VCaP (cell line): ENCODE data around the gene NUBP2.
A peak's percentile ranks its signal among the peaks of the same experiment; 100 is the strongest.

Source experiments
- H3K27ac ChIP-seq: fragments of 450-650 bp; 2 replicates; pipeline ENCODE4 v1.5.1; 2017
- TF ChIP-seq, protein P1 (sequence below): fragments of 450-650 bp; conservative IDR thresholded peaks from 2 replicates; pipeline ENCODE4 v1.5.1; 2017; ENCODE audit warnings: mild to moderate bottlenecking, moderate library complexity

Gene NUBP2

DNA sequence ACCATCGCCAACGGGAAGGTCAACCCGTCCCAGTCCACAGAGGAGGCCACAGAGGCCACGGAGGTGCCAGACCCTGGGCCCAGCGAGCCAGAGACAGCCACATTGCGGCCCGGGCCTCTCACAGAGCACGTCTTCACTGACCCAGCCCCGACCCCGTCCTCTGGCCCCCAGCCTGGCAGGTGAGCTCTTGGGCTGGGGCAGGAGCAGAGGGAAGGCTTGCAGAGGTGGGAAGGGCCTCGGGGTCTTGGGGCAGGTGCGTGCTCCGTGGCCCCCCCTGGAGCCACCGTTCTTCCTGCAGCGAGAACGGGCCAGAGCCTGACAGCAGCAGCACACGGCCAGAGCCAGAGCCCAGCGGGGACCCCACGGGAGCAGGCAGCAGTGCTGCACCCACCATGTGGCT, 16.5 kb upstream of the NUBP2 start:
- TF ChIP-seq, protein P1, sequence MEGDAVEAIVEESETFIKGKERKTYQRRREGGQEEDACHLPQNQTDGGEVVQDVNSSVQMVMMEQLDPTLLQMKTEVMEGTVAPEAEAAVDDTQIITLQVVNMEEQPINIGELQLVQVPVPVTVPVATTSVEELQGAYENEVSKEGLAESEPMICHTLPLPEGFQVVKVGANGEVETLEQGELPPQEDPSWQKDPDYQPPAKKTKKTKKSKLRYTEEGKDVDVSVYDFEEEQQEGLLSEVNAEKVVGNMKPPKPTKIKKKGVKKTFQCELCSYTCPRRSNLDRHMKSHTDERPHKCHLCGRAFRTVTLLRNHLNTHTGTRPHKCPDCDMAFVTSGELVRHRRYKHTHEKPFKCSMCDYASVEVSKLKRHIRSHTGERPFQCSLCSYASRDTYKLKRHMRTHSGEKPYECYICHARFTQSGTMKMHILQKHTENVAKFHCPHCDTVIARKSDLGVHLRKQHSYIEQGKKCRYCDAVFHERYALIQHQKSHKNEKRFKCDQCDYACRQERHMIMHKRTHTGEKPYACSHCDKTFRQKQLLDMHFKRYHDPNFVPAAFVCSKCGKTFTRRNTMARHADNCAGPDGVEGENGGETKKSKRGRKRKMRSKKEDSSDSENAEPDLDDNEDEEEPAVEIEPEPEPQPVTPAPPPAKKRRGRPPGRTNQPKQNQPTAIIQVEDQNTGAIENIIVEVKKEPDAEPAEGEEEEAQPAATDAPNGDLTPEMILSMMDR = no peak
- no peak overlapping the region for H3K27ac ChIP-seq

DNA sequence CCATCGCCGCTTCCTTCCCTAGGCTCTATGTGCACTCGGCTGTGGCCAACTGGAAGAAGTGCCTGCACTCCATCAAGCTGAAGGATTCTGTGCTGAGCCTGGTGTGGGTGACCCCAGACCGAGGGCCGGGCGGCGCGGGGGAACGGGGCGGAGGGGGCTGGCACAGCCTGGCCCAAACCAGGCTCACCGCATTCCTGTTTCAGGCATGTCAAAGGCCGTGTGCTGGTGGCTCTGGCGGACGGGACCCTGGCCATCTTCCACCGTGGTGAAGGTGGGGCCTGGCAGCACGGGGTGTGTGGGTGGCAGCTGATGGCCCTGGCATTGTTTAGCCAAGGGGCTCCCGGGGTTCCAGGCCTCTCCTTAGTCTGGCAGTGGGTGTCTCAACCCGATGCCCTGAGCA, 16.1 kb upstream of the NUBP2 start:
- TF ChIP-seq, protein P1 = no peak
- H3K27ac ChIP-seq = no peak overlapping the region

DNA sequence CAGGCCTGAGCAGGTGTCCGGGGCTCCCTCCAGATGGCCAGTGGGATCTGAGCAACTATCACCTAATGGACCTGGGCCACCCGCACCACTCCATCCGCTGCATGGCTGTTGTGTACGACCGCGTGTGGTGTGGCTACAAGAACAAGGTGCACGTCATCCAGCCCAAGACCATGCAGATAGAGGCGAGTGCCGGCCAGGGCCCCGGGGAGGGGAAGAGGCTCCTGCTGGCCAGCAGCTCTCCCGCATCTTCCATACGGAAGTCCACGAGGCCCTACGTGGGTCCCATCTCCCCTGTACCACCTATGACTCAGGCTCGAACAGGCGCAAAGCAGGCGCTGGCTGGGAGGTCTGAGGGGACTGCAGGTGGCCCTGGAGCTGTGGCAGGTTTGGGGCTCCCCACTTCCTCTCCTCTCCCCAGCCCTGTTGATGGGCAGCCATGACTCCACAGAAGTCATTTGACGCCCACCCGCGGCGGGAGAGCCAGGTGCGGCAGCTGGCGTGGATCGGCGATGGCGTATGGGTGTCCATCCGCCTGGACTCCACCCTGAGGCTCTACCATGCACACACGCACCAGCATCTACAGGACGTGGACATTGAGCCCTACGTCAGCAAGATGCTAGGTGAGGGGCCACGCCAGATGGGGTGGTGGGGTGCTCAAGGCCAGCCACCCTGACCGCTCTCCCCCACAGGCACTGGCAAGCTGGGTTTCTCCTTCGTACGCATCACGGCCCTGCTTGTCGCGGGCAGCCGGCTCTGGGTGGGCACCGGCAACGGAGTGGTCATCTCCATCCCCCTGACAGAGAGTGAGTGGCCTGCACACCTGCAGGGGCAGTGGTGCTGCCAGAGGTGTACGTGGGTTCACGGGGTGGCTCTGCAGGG, 15.4 kb upstream of the NUBP2 start:
- no peak overlapping the region for H3K27ac ChIP-seq
- TF ChIP-seq, protein P1 = no peak

DNA sequence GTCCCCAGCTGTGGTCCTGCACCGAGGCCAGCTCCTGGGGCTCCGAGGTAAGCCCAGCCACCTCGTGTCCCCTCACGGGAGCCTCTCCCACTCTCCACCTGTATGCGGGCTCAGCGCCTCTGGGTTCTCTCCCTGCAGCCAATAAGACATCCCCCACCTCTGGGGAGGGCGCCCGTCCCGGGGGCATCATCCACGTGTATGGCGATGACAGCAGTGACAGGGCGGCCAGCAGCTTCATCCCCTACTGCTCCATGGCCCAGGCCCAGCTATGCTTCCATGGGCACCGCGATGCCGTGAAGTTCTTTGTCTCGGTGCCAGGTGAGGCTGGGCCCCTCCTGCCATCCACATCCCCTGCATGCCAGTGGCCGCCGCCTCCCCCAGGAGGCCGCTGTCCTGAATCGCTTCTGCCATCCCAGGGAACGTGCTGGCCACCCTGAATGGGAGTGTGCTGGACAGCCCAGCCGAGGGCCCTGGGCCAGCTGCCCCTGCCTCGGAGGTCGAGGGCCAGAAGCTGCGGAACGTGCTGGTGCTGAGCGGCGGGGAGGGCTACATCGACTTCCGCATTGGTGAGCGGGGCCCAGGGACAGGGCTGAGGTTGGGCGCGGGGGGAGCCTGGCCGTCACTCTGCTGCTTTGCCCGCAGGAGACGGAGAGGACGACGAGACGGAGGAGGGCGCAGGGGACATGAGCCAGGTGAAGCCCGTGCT, 14.5 kb upstream of the NUBP2 start:
- TF ChIP-seq, protein P1 = no peak
- no peak overlapping the region; the same call in 1 of the 2 replicates for H3K27ac ChIP-seq

DNA sequence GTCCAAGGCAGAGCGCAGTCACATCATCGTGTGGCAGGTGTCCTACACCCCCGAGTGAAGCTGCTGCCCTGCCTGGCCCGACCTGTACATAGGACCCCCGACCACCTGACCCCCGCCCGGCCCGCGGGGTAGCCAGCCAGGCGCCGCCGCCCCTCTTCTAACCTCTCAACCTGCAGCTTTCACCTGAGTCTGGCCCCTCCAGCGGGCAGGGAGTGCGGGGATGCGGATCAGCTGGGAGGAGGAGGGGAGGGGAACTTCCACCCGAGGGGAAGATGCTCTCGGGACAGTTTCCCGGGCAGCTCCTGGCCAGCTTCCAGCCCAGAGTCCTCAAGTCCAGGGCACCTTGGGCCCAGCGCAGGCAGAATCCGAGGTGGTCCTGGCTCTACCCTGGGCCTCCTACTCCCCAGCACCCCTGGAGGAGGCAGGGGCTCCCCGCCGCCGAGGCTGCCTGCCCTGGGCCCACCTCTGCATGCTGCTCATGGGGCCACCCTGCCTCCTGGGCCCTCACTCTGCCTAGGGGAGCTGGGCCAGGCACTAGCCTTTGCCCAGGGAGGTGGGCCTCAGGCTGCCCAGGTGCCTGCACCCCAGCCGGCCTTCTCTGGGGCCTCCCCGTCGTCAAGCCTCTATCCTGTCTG, 13.9 kb upstream of the NUBP2 start:
- H3K27ac ChIP-seq = peak overlapping the region; percentile 88
- TF ChIP-seq, protein P1 = no peak

DNA sequence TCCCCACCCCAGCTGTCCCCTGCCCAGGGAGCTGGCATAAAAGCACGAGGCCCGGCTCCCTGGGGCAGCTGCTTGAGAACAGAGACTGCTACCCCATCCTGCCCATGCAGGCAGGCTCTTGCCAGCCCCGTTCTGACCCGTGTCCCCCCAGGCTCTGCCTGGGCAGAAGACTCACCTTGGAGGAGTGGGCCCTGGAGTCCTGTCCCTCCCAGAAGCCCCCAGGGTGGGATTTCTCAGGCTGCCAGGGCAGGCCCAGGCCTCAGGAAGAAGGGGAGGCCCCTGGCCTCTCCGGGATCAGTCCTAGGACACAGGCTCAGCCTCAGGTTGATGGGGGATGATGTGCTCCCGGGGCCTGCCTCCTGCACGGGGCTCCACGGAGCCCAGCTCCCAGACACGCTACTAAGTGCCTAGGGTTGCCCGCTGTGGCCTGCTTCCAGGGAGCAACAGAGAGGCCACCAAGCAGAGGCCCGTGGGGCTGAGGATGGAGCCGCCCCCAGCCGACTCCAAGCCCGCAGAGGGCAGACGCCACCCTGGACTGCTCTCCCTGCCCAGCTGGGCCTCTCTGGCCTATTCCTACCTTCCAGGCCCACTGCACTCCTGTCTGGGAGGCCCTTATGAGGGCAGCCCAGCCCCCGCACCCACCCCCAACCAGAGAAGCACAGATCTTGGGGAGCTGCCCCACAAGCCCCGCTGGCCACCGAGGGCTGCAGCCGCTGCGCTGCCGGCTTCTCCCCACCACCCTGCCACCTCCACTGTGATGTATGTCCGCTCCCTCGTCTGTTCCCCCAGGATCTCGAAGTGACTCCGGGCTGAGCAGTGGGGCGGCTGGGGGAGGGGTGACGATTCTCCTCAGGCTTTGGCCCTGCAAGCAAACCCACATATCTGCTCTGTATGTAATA, 13.1 kb upstream of the NUBP2 start:
- peak overlapping the region; percentile 88 for H3K27ac ChIP-seq
- TF ChIP-seq, protein P1 = no peak
